DND-41 (cell line): ENCODE data around the gene TSHB.

Experiments
- EZH2 ChIP-seq: IDR thresholded peaks from 3 replicates; pipeline ENCODE4 v1.6.1; 2012; ENCODE audit warnings: borderline replicate concordance, low read depth, mild to moderate bottlenecking, moderate library complexity, low read length, inconsistent platforms; ENCODE audit not compliant: severe bottlenecking
- TF ChIP-seq, protein P1 (sequence below): IDR thresholded peaks from 2 replicates; pipeline ENCODE4 v1.5.1; 2012; ENCODE audit warnings: borderline replicate concordance, low read length, moderate library complexity, mild to moderate bottlenecking; ENCODE audit not compliant: poor library complexity, severe bottlenecking; ENCODE audit errors: extremely low read depth

DNA sequence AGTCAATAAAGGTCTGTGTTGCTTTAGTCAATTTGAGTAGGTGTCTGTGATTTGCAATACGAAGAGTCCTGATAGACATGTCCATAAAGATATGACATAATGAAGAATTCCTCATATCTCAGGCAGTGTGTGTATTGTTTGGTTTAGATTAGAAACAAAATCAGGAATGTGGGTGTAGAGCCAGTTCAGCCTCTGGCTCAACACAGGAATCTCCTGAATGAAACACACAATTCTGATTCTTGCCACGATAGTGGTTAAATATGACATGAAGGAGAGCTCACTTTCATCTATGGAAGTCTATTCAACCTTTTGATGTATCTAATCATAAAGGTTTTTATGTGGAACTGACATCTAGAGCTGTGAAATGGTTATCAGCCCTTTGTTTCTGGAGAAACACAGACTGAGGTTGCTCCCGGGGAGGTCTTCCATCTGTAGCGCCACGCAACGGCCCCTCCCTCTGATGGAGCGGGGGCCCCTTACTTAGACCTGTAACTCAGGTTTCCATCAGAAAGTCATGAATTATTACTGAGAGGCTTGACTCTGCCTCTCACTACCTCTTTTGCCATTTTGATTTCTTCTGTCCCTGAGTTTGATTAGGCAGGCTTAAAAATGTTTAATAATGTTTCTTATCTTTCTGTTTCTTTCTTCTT lies 40.2 kb downstream of the TSHB start:
- TF ChIP-seq EZH2 = no peak
- TF ChIP-seq, protein P1, sequence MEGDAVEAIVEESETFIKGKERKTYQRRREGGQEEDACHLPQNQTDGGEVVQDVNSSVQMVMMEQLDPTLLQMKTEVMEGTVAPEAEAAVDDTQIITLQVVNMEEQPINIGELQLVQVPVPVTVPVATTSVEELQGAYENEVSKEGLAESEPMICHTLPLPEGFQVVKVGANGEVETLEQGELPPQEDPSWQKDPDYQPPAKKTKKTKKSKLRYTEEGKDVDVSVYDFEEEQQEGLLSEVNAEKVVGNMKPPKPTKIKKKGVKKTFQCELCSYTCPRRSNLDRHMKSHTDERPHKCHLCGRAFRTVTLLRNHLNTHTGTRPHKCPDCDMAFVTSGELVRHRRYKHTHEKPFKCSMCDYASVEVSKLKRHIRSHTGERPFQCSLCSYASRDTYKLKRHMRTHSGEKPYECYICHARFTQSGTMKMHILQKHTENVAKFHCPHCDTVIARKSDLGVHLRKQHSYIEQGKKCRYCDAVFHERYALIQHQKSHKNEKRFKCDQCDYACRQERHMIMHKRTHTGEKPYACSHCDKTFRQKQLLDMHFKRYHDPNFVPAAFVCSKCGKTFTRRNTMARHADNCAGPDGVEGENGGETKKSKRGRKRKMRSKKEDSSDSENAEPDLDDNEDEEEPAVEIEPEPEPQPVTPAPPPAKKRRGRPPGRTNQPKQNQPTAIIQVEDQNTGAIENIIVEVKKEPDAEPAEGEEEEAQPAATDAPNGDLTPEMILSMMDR = no peak
